WTC11 (cell line): ENCODE data around the gene PLEKHA1.

Source experiments
- CTCF ChIP-seq: fragments of 200-600 bp; IDR thresholded peaks from 2 replicates; pipeline ENCODE4 v1.8.0; 2022; ENCODE audit warnings: antibody characterized with exemption
- RELA ChIP-seq: sonication (generic); formaldehyde crosslinking; IDR thresholded peaks from 2 replicates; pipeline ENCODE4 v1.8.1; 2022; ENCODE audit warnings: missing genetic modification reagents, mild to moderate bottlenecking, borderline replicate concordance

- TF ChIP-seq RELA (no peak), CTCF (no peak)
Observed at GRCh38 chr10:122441961-122442360, 67.5 kb downstream of the PLEKHA1 start.
